Measurements from ENCODE around the gene P2RY6. TPM values are rescaled to one million over a fixed set of nuclear protein-coding genes. Genes with fewer than 3 reads are reported as not detected.

P2RY6 gene
- total and polyA plus RNA-seq, 10 of the 15 experiments (the other 5 are each of a cell fraction or from before 2014, with no cell fraction given): 0.05 to 0.90 (median 0.22) TPM; not detected in 4

GRCh38 chr11:73288873-73289707 is 17.0 kb downstream of the P2RY6 start (continued):
- TF ChIP-seq, protein P1, sequence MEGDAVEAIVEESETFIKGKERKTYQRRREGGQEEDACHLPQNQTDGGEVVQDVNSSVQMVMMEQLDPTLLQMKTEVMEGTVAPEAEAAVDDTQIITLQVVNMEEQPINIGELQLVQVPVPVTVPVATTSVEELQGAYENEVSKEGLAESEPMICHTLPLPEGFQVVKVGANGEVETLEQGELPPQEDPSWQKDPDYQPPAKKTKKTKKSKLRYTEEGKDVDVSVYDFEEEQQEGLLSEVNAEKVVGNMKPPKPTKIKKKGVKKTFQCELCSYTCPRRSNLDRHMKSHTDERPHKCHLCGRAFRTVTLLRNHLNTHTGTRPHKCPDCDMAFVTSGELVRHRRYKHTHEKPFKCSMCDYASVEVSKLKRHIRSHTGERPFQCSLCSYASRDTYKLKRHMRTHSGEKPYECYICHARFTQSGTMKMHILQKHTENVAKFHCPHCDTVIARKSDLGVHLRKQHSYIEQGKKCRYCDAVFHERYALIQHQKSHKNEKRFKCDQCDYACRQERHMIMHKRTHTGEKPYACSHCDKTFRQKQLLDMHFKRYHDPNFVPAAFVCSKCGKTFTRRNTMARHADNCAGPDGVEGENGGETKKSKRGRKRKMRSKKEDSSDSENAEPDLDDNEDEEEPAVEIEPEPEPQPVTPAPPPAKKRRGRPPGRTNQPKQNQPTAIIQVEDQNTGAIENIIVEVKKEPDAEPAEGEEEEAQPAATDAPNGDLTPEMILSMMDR (IDR thresholded peaks at IDR 0.05 in 2 of 3, conservative IDR thresholded peaks at IDR 0.05 in 1 of 3; ENCODE audit: control insufficient read depth in 2 of 3, extremely low read depth in 1 of 3, insufficient read depth in 1 of 3, low read depth in 3 of 3, low read length in 3 of 3): peak; percentile 92 to 99 (median 97)
- TF ChIP-seq ZBTB11 (CRISPR knock-in tag; IDR thresholded peaks at IDR 0.05) (no peak), MTA2 (IDR thresholded peaks at IDR 0.05; ENCODE audit: low read depth) (peak; percentile 77), EP300 (IDR thresholded peaks at IDR 0.05; ENCODE audit: borderline replicate concordance in 1 of 2, control insufficient read depth in 1 of 2, low read depth in 2 of 2, low read length in 2 of 2) (0 out of 4 replicates have a peak, but pooled peaks of 1 of the 2 experiments have one; percentile 6), IKZF2 (IDR thresholded peaks at IDR 0.05) (peak; percentile 66 to 79), MEF2B (IDR thresholded peaks at IDR 0.05; ENCODE audit: partially characterized antibody, poor library complexity, severe bottlenecking) (peak; percentile 99), MTA3 (IDR thresholded peaks at IDR 0.05; ENCODE audit: borderline replicate concordance, low read length) (no peak), SRF (IDR thresholded peaks at IDR 0.05; ENCODE audit: low read depth in 2 of 2, low read length in 2 of 2) (no peak), RELA (IDR thresholded peaks at IDR 0.05; ENCODE audit: borderline replicate concordance, partially characterized antibody) (peak; percentile 88), NR2C1 (IDR thresholded peaks at IDR 0.05) (no peak), E2F8 (IDR thresholded peaks at IDR 0.05; ENCODE audit: low read depth, partially characterized antibody) (no peak), KDM1A (IDR thresholded peaks at IDR 0.05; ENCODE audit: borderline replicate concordance) (no peak), SREBF1 (IDR thresholded peaks at IDR 0.05; ENCODE audit: low read length) (no peak), LARP7 (IDR thresholded peaks at IDR 0.05) (0 out of 2 replicates have a peak, but pooled peaks have one; percentile 56)
- TF ChIP-seq, protein P2, sequence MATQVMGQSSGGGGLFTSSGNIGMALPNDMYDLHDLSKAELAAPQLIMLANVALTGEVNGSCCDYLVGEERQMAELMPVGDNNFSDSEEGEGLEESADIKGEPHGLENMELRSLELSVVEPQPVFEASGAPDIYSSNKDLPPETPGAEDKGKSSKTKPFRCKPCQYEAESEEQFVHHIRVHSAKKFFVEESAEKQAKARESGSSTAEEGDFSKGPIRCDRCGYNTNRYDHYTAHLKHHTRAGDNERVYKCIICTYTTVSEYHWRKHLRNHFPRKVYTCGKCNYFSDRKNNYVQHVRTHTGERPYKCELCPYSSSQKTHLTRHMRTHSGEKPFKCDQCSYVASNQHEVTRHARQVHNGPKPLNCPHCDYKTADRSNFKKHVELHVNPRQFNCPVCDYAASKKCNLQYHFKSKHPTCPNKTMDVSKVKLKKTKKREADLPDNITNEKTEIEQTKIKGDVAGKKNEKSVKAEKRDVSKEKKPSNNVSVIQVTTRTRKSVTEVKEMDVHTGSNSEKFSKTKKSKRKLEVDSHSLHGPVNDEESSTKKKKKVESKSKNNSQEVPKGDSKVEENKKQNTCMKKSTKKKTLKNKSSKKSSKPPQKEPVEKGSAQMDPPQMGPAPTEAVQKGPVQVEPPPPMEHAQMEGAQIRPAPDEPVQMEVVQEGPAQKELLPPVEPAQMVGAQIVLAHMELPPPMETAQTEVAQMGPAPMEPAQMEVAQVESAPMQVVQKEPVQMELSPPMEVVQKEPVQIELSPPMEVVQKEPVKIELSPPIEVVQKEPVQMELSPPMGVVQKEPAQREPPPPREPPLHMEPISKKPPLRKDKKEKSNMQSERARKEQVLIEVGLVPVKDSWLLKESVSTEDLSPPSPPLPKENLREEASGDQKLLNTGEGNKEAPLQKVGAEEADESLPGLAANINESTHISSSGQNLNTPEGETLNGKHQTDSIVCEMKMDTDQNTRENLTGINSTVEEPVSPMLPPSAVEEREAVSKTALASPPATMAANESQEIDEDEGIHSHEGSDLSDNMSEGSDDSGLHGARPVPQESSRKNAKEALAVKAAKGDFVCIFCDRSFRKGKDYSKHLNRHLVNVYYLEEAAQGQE (IDR thresholded peaks at IDR 0.05; ENCODE audit: low read depth, low read length): no peak
